GM21390 (cell line): ENCODE data around the gene VAMP7.
"Not testable (repeated sequence)": the region's sequence is repeated elsewhere in the genome, so short reads cannot be mapped to it uniquely, and the experiment has no call there.

Source experiments
- ATAC-seq: cut with Tn5 transposase; IDR thresholded peaks from one replicate; pipeline ENCODE4 v1.9.1; 2021; ENCODE audit not compliant: unreplicated experiment

Gene VAMP7

DNA sequence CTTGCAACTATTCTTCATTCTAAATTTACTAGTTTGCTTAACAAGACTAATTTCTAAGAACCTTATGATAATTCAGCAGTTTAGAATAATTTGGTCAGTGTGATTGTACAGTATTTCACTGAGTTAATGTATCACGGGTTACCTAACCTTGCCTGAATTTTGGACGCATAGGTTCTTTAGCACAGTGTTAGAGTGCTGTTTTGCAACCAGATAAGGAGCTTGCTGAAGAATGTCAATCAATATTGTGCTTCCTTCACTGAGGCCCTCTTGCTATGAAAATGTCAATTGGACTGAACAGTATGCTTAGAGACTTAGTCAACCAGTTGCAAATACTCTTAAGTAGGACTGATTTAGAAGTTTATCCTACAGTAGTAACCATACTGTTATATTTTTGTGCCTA, 19.6 kb downstream of the VAMP7 start:
- ATAC-seq: no peak

DNA sequence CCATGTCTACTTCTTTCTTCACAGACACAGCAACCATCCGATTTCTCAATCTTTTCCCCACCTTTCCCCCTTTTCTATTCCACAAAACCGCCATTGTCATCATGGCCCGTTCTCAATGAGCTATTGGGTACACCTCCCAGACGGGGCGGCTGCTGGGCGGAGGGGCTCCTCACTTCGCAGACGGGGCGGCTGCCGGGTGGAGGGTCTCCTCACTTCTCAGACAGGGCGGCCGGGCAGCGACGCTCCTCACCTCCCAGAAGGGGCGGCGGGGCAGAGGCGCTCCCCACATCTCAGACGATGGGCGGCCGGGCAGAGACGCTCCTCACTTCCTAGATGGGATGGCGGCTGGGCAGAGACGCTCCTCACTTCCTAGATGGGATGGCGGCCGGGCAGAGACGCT, 26.5 kb downstream of the VAMP7 start:
- not testable (repeated sequence) for ATAC-seq

GRCh38 chrX:155923200-155923599, 42.1 kb downstream of the VAMP7 start:
- ATAC-seq: no peak

DNA sequence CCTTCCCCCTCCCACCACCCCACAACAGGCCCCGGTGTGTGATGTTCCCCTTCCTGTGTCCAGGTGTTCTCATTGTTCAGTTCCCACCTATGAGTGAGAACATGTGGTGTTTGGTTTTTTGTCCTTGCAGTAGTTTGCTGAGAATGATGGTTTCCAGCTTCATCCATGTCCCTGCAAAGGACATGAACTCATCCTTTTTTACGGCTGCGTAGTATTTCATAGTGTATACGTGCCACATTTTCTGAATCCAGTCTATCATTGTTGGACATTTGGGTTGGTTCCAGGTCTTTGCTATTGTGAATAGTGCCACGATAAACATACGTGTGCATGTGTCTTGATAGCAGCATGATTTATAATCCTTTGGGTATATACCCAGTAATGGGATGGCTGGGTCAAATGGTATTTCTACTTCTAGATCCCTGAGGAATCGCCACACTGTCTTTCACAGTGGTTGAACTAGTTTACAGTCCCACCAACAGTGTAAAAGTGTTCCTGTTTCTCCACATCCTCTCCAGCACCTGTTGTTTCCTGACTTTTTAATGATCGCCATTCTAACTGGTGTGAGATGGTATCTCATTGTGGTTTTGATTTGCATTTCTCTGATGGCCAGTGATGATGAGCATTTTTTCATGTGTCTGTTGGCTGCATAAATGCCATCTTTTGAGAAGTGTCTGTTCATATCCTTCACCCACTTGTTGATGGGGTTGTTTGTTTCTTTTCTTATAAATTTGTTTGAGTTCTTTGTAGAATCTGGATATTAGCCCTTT, 49.9 kb downstream of the VAMP7 start:
- ATAC-seq: not testable (repeated sequence)

- no peak for ATAC-seq
These were observed 57.0 kb downstream of the VAMP7 start for GRCh38 chrX:155938132-155938531.

DNA sequence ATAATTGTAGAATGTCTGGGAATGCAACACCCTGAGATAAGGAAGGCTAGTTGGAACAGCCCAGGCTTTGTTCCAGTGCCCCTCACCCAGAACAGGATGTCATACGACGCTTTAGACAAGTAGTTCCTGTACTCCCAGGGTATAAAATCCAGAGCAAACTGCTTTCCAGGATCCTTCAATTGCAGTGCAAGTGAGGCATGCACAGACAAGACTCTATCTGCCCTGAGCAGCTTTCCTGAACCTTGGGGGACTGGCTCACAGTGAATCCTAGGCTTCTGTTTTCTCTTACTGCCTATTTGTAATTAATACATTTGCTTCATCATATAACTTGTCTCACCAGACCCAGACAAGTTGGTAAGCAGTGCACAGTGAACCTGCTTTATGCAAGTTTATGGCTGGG, 68.0 kb downstream of the VAMP7 start:
- no peak for ATAC-seq

DNA sequence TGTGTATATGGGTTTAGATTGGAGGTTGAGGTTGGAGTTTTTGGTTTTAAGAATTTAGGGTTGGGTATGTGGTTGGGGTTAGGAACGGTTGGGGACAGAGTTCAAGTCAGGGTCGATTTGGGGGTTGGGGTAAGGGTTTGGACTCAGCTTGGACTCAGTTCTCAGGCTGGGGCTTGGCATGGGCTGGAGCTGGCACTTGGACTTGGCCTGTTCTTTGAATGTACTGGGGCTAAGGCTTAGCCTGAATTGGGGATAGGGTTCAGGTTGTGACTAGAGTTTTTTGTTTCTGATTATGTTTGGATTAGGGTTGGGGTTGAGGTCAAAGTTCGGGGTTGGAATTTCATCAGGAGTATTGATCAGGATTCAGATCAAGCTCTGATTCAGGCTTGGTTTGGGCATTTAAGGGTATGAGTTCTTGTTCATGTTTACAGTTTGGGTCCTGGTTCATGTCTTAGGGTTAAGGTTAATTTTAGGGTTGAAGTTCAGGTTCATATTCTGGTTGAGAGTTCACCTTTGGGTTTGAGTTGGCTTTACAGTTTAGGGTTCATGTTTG, 70.2 kb downstream of the VAMP7 start:
- no peak for ATAC-seq

- no peak for ATAC-seq
These were observed 71.9 kb downstream of the VAMP7 start for GRCh38 chrX:155953055-155953454.

DNA sequence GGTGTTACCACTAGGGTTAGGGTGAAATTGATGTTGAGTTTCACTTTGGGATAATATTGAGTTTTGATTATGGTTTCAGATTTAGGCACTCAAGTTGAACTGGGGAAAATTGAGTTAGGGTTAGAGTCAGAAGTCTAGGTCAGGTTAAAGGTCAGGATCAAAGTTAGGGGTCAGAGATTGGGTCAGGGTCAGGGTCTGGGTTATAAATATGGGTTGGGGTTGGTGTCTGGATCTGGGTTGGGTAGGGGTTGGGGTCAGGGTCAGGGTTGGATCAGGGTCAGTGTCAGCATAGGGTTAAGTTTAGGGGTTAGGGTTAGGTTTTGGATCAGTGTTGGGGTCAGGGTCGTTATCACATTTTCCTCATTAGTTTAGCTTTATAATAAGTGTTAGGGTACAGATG, 73.6 kb downstream of the VAMP7 start:
- no peak for ATAC-seq

DNA sequence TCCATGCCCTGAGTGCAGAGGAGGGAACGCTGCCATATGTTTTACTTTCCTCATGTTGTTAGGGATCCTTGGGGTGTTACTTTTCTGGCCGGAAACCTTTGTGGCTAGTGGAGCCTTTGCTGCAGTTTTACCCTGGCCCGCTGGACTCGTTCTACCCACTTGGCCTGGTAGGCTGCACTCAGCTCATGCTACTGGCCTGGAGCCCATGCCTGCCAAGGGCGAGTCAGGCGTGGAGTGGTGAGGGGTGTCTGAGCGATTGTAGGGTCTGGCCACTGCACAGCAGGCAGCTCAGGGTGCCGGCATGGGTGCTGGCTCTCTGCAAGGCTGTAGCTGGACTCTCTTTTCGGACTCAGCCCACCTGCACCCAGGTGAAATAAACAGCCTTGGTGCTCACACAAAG, 75.0 kb downstream of the VAMP7 start:
- ATAC-seq: no peak

DNA sequence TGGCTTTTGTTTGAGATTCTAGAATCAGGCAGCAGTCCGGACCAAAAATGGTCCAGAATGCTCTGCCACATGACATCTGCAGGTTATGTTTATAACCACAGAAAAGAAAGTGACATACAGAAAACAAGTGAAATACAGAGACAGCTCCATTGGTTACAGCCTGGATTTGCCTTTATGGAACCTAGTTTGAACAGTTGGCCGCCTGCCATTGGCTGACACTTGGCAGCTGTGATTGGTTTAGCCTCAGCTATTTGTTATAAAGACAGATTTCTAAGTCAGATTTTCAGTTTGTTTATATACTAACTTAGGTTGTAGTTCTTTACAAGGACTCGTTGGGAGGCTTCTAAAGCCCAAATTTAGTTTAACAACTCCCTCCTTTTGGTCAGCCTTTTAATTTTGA, 75.5 kb downstream of the VAMP7 start:
- ATAC-seq: no peak

DNA sequence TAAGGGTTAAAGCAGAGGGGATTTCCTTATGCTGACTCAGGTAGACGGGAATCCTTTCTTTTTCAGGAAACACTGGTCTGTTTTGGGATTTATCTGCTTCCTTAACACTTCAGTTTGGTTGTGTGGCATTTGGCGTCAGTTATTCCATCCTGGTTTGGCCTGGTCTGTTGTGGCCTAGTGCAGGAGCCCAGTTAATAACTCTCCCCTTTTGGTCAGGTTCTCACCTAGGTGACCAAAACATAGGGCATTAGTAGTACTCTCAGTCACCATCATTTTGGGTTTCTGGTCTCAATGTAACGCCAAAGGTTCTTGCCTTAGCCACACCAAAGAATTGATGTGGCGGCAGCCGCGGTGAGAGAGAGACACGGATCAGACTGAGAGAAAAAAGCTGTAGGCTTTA, 76.7 kb downstream of the VAMP7 start:
- no peak for ATAC-seq

DNA sequence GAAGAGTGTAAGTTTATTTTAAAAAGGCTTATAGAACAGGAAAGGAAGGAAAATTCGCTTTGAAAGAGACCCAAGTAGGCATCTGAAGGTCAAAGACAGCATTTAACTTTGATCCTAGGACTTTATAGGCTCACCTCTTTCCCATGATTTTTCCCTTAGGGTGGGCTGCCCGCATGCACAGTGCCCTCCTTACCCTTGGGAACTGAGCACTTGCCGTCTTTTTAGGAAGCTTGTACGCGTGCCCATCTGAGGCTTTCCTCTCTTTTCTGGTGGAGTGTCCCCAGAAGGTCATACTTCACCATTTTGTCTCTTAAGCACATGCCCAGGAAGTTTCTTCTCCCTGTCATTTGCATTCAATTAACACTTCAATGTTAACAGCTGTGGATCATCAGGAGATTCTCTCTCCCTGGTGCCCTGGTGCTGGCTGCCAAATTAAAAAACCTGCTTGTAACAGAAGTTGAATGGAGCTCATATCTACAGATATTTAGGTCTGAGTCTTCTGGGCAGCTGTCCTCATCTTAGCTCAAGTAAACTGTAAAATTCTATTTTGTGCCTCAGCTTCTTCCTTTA, 78.0 kb downstream of the VAMP7 start:
- ATAC-seq: no peak

GRCh38 chrX:155962906-155963305, 81.8 kb downstream of the VAMP7 start:
- no peak for ATAC-seq

- ATAC-seq: no peak
These were observed 85.7 kb downstream of the VAMP7 start for GRCh38 chrX:155966876-155967275.

- ATAC-seq: no peak
These were observed 86.6 kb downstream of the VAMP7 start for GRCh38 chrX:155967653-155968325.

DNA sequence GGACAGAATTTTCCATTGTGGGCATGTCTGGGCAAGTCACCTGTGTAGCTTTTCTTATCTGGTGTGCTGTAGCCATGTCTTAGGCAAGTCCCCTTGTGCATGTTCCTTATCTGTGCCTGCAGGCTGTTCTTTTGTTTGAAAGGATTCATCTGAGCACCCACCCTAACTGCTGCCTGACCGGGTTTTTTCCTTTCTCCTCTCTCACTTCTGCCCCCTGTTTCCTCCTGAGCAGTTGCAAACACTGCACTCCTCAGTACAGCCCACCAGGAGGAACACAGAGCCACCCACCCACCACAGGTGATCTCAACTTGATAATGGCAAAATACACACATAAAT, 87.1 kb downstream of the VAMP7 start:
- ATAC-seq: no peak

- ATAC-seq: no peak
These were observed 87.6 kb downstream of the VAMP7 start for GRCh38 chrX:155968791-155969190.

DNA sequence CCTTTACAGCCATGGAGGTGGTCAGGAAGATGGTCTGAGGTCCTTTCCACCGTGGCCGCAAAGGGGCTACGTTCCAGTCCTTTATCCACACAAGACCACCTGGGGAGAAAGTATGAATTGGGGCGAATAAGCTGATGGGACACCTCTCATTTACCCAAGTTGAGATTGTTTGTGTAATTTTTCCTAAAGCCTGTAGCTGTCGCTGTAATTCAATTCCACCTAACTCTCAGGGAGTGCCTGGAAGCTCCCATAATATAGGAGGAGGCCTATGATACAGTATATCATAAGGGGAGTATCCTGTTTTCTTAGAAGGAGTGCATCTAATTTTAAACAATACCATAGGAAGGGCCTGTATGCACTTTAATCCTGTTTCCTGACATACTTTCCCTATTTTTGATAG, 90.5 kb downstream of the VAMP7 start:
- not testable (repeated sequence) for ATAC-seq

DNA sequence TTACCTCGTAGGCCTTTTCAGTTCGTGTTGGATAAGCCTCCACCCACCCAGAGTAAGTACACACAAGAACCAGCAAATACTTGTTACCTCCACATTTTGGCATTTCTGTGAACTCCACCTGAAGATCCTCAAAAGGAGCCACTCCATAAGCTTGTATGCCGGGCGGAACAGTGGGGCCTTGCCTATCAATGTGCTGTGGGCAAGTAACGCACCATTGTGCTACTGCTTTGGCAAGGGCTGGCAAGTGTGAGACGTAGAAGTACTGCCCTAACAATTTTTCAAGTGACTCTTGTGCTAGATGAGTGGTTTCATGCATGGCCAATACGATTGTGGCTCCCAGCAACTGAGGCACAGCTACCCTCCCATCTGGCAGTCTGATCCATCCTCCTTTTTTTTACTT, 91.1 kb downstream of the VAMP7 start:
- ATAC-seq: not testable (repeated sequence)

DNA sequence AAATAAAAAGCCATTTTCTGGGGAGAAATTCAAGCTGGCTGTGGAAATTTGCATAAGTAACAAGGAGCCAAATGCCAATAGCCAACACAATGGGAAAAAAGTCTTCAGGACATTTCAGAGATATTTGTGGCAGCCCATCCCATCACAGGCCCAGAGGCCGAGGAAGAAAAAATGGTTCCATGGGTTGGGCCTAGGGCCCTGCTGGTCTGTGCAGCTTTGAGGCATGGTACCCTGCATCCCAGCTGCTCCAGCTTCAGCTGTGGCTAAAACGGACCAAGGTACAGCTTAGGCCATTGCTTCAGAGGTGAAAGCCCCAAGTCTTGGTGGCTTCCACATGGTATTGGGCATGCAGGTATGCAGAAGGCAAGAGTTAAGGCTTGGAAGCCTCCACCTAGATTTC, 102.2 kb downstream of the VAMP7 start:
- ATAC-seq: no peak

- ATAC-seq: no peak
These were observed 104.1 kb downstream of the VAMP7 start for GRCh38 chrX:155985208-155985607.
